OCI-LY3 (cell line): ENCODE results near the gene LPCAT2.

ENCODE experiments used
- EZH2phosphoT487 ChIP-seq: fragments of 200-600 bp; shearing (Covaris generic); IDR thresholded peaks from 2 replicates; pipeline ENCODE4 v1.6.1; 2018; ENCODE audit warnings: antibody characterized with exemption, mixed run types, low read depth
- TF ChIP-seq, protein P1 (sequence below): fragments of 200-600, 300-600 bp; sonication (generic); IDR thresholded peaks from 2 replicates; pipeline ENCODE4 v1.5.1; 2014; ENCODE audit warnings: antibody characterized with exemption, low read length, low read depth

DNA sequence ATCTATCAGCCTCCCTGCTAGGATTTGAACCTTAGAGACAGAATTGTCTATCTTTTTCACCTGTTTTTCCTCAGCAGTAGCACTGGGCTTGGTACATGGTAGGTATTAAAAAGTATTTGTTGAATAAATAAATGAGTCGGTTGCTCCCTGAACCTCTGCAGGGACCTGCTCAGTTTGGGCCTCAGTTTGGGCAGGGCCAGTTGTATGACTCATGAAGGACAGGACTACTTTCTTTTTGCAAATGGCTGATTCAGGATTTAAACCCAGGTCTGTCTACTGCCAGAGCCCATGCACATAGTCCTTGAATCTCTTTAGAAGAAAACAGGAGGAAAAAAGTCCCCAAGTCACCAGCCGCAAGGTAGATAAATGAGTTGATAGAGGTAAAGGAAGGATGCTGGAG lies 26.8 kb upstream of the LPCAT2 start:
- TF ChIP-seq, protein P1, sequence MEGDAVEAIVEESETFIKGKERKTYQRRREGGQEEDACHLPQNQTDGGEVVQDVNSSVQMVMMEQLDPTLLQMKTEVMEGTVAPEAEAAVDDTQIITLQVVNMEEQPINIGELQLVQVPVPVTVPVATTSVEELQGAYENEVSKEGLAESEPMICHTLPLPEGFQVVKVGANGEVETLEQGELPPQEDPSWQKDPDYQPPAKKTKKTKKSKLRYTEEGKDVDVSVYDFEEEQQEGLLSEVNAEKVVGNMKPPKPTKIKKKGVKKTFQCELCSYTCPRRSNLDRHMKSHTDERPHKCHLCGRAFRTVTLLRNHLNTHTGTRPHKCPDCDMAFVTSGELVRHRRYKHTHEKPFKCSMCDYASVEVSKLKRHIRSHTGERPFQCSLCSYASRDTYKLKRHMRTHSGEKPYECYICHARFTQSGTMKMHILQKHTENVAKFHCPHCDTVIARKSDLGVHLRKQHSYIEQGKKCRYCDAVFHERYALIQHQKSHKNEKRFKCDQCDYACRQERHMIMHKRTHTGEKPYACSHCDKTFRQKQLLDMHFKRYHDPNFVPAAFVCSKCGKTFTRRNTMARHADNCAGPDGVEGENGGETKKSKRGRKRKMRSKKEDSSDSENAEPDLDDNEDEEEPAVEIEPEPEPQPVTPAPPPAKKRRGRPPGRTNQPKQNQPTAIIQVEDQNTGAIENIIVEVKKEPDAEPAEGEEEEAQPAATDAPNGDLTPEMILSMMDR, result no peak
- no peak for TF ChIP-seq EZH2phosphoT487
